DMS 273 treated with DMSO at 0.1 percent for 48 hours (cell line): ENCODE data around the gene FBP2.
"Not testable (repeated sequence)": the region's sequence is repeated elsewhere in the genome, so short reads cannot be mapped to it uniquely, and the experiment has no call there.

Experiments
- DNase-seq: peaks from one replicate; lab custom pipeline; 2025; lab: John Stamatoyannopoulos, UW

Gene FBP2

GRCh38 chr9:94606646-94607422, 13.2 kb upstream of the FBP2 start:
- no peak for DNase-seq

GRCh38 chr9:94603259-94604160, 9.9 kb upstream of the FBP2 start:
- peak; percentile 6 for DNase-seq

- no peak for DNase-seq
Observed at GRCh38 chr9:94602666-94603065, 9.0 kb upstream of the FBP2 start.

GRCh38 chr9:94600715-94601114, 7.1 kb upstream of the FBP2 start:
- DNase-seq = no peak

- no peak for DNase-seq
Observed at GRCh38 chr9:94600258-94600657, 6.6 kb upstream of the FBP2 start.

GRCh38 chr9:94599102-94599501, 5.5 kb upstream of the FBP2 start:
- no peak for DNase-seq

- DNase-seq = not testable (repeated sequence)
Observed at GRCh38 chr9:94592683-94593082, 941 bp downstream of the FBP2 start.

GRCh38 chr9:94591876-94592275, 1.7 kb downstream of the FBP2 start:
- DNase-seq = no peak

- DNase-seq = not testable (repeated sequence)
Observed at GRCh38 chr9:94591046-94591545, 2.5 kb downstream of the FBP2 start.

- DNase-seq = no peak
Observed at GRCh38 chr9:94588681-94589080, 4.9 kb downstream of the FBP2 start.

GRCh38 chr9:94586814-94587213, 6.8 kb downstream of the FBP2 start:
- DNase-seq = no peak

- no peak for DNase-seq
Observed at GRCh38 chr9:94586316-94586715, 7.3 kb downstream of the FBP2 start.

GRCh38 chr9:94584555-94584954, 9.1 kb downstream of the FBP2 start:
- DNase-seq = no peak

- DNase-seq = no peak
Observed at GRCh38 chr9:94581728-94582127, 11.9 kb downstream of the FBP2 start.

GRCh38 chr9:94577571-94577970, 16.1 kb downstream of the FBP2 start:
- no peak for DNase-seq

- DNase-seq = no peak
Observed at GRCh38 chr9:94577036-94577435, 16.6 kb downstream of the FBP2 start.

- no peak for DNase-seq
Observed at GRCh38 chr9:94576131-94576530, 17.5 kb downstream of the FBP2 start.

- no peak for DNase-seq
Observed at GRCh38 chr9:94568972-94569712, 24.5 kb downstream of the FBP2 start.

- DNase-seq = no peak
Observed at GRCh38 chr9:94568250-94568889, 25.3 kb downstream of the FBP2 start.

GRCh38 chr9:94567271-94567670, 26.4 kb downstream of the FBP2 start:
- no peak for DNase-seq

GRCh38 chr9:94566550-94566949, 27.1 kb downstream of the FBP2 start:
- DNase-seq = no peak

GRCh38 chr9:94564279-94564678, 29.3 kb downstream of the FBP2 start:
- not testable (repeated sequence) for DNase-seq
